MCF 10A (cell line): Measurements from ENCODE around the gene LMF1. TPM values are rescaled to one million over a fixed set of nuclear protein-coding genes. Genes with fewer than 3 reads are reported as not detected.

Experiments used
- BruUV-seq: library from RNA; stranded (reverse); fragments of 400-500 nt; replicated peaks from 2 replicates; lab custom pipeline; 2021; lab: Mats Ljungman, UMichigan
- CTCF ChIA-PET: fragments of 300-600 bp; sonication (Branson Sonifier 250); formaldehyde crosslinking; extraction: SDS; loops from one replicate; lab custom pipeline; 2021; ENCODE audit warnings: antibody characterized with exemption, inconsistent platforms; lab: Yijun Ruan, JAX
- POLR2A ChIA-PET: fragments of 300-600, 350-650 bp; sonication (Branson Sonifier 250); formaldehyde crosslinking; extraction: SDS; loops from one replicate; lab custom pipeline; 2020; ENCODE audit warnings: antibody characterized with exemption, inconsistent platforms; lab: Yijun Ruan, JAX
- DNase-seq: peaks from one replicate; pipeline ENCODE4 v3.0.0-alpha.2; 2018; ENCODE audit not compliant: unreplicated experiment
- H3K27ac Mint-ChIP-seq: one replicate; pipeline ENCODE4 v1.8.0; 2022; ENCODE audit warnings: mild to moderate bottlenecking, low read depth, mixed read lengths; ENCODE audit not compliant: unreplicated experiment
- H3K27me3 Mint-ChIP-seq: one replicate; pipeline ENCODE4 v1.8.0; 2022; ENCODE audit warnings: mixed read lengths; ENCODE audit not compliant: insufficient read depth, unreplicated experiment
- H3K36me3 Mint-ChIP-seq: one replicate; pipeline ENCODE4 v1.8.0; 2022; ENCODE audit warnings: mild to moderate bottlenecking, moderate library complexity, mixed read lengths; ENCODE audit not compliant: insufficient read depth, unreplicated experiment
- H3K4me1 Mint-ChIP-seq: one replicate; pipeline ENCODE4 v1.8.0; 2022; ENCODE audit warnings: mixed read lengths; ENCODE audit not compliant: insufficient read depth, unreplicated experiment
- H3K4me3 Mint-ChIP-seq: one replicate; pipeline ENCODE4 v1.8.0; 2022; ENCODE audit warnings: mild to moderate bottlenecking, moderate library complexity, mixed read lengths; ENCODE audit not compliant: unreplicated experiment
- H3K9me3 Mint-ChIP-seq: one replicate; pipeline ENCODE4 v1.8.0; 2022; ENCODE audit warnings: mixed read lengths; ENCODE audit not compliant: unreplicated experiment
- CTCF ChIP-seq: fragments of 200-600 bp; IDR thresholded peaks from one replicate; pipeline ENCODE4 v1.8.0; 2022; ENCODE audit warnings: antibody characterized with exemption, mild to moderate bottlenecking; ENCODE audit not compliant: unreplicated experiment
- intact Hi-C: fragments of 100-400 bp; cut with micrococcal nuclease; formaldehyde crosslinking; loops from 2 replicates; pipeline ENCODE4 v1.14.1; 2022
- total RNA-seq: library from RNA; stranded (reverse); gene quantifications from 2 replicates; pipeline ENCODE4 v1.2.3, GENCODE V29; 2022

LMF1 gene
- total RNA-seq, 1 experiment from 2014 or later = 9.9 TPM

- Mint-ChIP-seq H3K27ac (no peak overlapping the region), H3K4me1 (no peaks in the 10 kb centered on the region), H3K27me3 (no peaks in the 10 kb centered on the region), H3K4me3 (no peak overlapping the region), H3K9me3 (peaks cover 8% of the 10 kb centered on the region), H3K36me3 (no peaks in the 10 kb centered on the region)
- no peak for DNase-seq
- intact Hi-C loops = no loop called here
- no TSS peak for BruUV-seq
- TF ChIP-seq CTCF = no peak
- ChIA-PET POLR2A (no interaction called here), CTCF (interaction anchor here (0.6 kb wide), 1 partner anchor 56 kb away, joined by 3 read pairs; no protein-coding TSS in a partner anchor)
Observed at GRCh38 chr16:909281-910000, 61.3 kb downstream of the LMF1 start.

- Mint-ChIP-seq H3K9me3 (peaks cover 8% of the 10 kb centered on the region), H3K4me1 (no peaks in the 10 kb centered on the region), H3K4me3 (no peak overlapping the region), H3K27ac (no peak overlapping the region), H3K27me3 (no peaks in the 10 kb centered on the region), H3K36me3 (no peaks in the 10 kb centered on the region)
- DNase-seq = no peak
- POLR2A ChIA-PET = no interaction called here
- CTCF ChIA-PET = interaction anchor here (0.6 to 1.0 kb wide), 3 partner anchors 55 to 194 kb away, joined by 3 to 4 read pairs (median 3); no protein-coding TSS in a partner anchor
- no TSS peak for BruUV-seq
- intact Hi-C loops = no loop called here
- no peak for TF ChIP-seq CTCF
Observed at GRCh38 chr16:908526-909155, 62.1 kb downstream of the LMF1 start.

DNA sequence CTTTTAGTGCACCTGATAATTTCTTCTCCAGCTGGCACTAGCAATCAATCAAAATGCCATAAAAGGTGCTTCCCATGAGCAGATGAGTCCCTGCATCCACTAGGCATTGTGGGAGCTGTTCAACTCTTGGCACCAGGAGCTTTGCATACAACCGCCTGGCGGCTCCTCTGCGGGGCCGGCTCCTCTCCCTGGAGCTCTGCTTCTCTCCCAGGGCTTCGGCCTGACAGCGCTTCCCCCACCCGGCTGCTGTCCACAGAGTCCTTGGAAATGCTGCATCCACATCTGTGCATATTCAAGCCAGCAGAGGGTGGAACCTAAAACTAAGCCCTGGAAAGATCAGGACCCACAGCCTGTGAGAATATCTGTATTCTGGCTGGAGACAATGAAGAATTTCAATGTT is 62.9 kb downstream of the LMF1 start:
- Mint-ChIP-seq H3K36me3 (no peaks in the 10 kb centered on the region), H3K27me3 (no peaks in the 10 kb centered on the region), H3K4me3 (no peak overlapping the region), H3K4me1 (no peaks in the 10 kb centered on the region), H3K27ac (no peak overlapping the region), H3K9me3 (peaks cover 8% of the 10 kb centered on the region)
- ChIA-PET POLR2A (no interaction called here), CTCF (interaction anchor here (0.6 to 1.0 kb wide), 2 partner anchors 195 to 254 kb away, joined by 3 read pairs; no protein-coding TSS in a partner anchor)
- intact Hi-C loops = no loop called here
- no TSS peak for BruUV-seq
- no peak for TF ChIP-seq CTCF
- no peak for DNase-seq

- Mint-ChIP-seq H3K4me1 (no peaks in the 10 kb centered on the region), H3K9me3 (peaks cover 8% of the 10 kb centered on the region), H3K36me3 (no peaks in the 10 kb centered on the region), H3K4me3 (no peak overlapping the region), H3K27me3 (no peaks in the 10 kb centered on the region), H3K27ac (no peak overlapping the region)
- DNase-seq = no peak
- BruUV-seq = no TSS peak
- POLR2A ChIA-PET = no interaction called here
- intact Hi-C loops = no loop called here
- no peak for TF ChIP-seq CTCF
- CTCF ChIA-PET = interaction anchor here (0.6 to 1.0 kb wide), 2 partner anchors 196 to 254 kb away, joined by 3 read pairs; no protein-coding TSS in a partner anchor
Observed at GRCh38 chr16:907361-907760, 63.4 kb downstream of the LMF1 start.
